Measurements from ENCODE around the gene S100A6.

S100A6 gene

GRCh38 chr1:153503766-153504165, 32.0 kb downstream of the S100A6 start:
- no peak for DNase-seq (ENCODE audit: low read depth in 2 of 2)

DNA sequence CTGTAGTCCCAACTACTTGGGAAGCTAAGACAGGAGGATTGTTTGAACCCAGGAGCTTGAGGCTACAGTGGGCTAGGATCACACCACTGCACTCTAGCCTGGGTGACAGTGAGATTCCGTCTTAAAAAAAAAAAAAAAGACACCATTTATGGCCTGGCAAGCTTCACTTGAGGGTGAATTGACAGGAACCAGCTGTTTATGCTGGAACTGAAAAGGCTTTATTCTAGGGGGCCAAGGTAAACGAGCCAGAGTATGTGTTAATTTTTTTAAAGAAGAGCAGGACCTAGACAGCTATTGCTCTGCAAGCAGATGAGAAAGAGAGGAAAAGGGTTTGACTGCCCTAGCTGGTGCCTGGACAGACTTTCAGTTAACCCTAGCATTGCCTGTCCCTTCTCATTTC, 37.0 kb downstream of the S100A6 start:
- no peak for DNase-seq (ENCODE audit: low read depth in 2 of 2)

- DNase-seq (ENCODE audit: low read depth in 2 of 2): no peak
Measured at GRCh38 chr1:153495536-153495935, 40.3 kb downstream of the S100A6 start.

DNA sequence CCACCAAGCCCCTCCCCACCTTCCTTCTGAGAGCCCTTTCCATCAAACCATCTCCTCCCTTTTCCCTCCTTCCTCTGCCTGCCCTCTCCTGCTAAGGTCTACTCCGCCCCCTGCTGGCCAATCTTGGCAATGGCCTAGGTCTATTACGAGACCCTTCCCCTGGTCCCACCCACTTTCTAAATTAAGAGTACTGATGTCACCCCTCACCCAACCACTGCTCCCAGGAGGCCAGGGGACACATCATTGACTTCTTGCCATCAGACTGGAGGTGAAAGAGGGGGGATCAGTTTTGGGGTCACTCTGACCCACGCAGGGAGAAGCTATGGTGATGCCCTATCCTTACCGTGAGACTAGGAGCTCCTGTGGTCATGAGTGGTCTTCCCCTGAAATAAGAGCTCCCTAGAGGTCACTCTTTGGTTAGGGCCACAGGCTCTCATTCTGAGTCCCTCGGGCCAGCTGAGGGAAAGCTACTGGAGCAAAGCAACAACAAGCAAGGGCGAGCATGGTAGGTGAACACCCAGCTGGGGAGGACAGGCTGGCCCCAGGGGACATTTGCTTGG, 40.7 kb downstream of the S100A6 start:
- peak; percentile 13 to 64 for DNase-seq (ENCODE audit: low read depth in 2 of 2)

GRCh38 chr1:153493343-153493960, 42.3 kb downstream of the S100A6 start:
- DNase-seq (ENCODE audit: low read depth in 2 of 2): no peak

DNA sequence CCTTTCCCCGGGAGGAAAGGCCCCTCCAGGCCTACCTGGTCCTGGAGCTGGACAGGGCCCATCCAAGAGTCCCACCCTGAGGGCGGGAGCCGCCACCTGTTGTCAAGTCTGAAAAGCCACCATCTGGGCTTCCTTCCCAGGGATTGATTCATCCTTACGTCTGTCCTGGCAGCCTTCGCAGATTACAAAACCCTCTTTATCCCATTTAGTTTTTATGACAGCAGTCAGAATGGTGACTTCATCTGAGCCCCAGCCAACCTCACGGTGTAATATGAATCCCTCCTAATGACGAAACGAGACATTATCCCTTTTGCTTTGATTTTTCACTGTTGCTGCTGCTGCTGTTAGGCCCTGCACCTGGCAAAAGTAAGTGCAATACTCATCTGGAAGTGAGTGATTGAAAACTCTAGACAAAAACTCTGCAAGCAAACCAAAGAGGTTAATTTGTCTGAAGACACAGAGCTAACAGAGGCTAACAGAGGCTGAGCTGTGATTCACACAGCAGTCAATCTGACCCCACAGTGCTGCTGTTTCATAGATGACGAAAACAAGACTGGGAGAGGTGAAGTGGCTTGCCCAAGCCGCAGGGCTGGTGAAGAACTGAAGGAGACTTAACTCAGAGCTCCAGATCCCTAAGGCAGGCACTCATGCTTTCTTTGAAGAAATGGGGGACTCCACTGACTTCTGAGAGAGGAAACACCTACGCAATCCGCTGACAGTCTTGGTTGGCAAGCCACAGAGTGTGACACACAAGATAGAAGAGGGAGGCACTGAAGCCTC, 45.3 kb downstream of the S100A6 start:
- no peak for DNase-seq (ENCODE audit: low read depth in 2 of 2)

GRCh38 chr1:153488731-153489130, 47.1 kb downstream of the S100A6 start:
- no peak for DNase-seq (ENCODE audit: low read depth in 2 of 2)

- no peak for DNase-seq (ENCODE audit: low read depth in 2 of 2)
Measured at GRCh38 chr1:153487707-153488106, 48.1 kb downstream of the S100A6 start.

GRCh38 chr1:153485863-153486262, 49.9 kb downstream of the S100A6 start:
- no peak for DNase-seq (ENCODE audit: low read depth in 2 of 2)

Measured in stimulated activated CD8-positive, alpha-beta memory T cell treated with anti-CD3 and anti-CD28 coated beads, Interleukin-15, amount 100 ng/mL, for 4 hours (primary cell).